Effector CD8-positive, alpha-beta T cell (primary cell): ENCODE data around the gene DNAAF3.

Source experiments
- DNase-seq: peaks from one replicate; lab custom pipeline; 2025; lab: John Stamatoyannopoulos, UW

The DNAAF3 gene

GRCh38 chr19:55116232-55116858 lies 50.1 kb downstream of the DNAAF3 start:
- DNase-seq: peak; percentile 27

- no peak for DNase-seq
Measured at GRCh38 chr19:55115446-55116065, 50.9 kb downstream of the DNAAF3 start.

GRCh38 chr19:55114566-55115145 lies 51.8 kb downstream of the DNAAF3 start:
- no peak for DNase-seq

GRCh38 chr19:55113570-55114039 lies 52.8 kb downstream of the DNAAF3 start:
- no peak for DNase-seq

GRCh38 chr19:55112777-55113569 lies 53.4 kb downstream of the DNAAF3 start:
- no peak for DNase-seq

- DNase-seq: no peak
Measured at GRCh38 chr19:55112246-55112776, 54.1 kb downstream of the DNAAF3 start.

GRCh38 chr19:55111238-55111831 lies 55.1 kb downstream of the DNAAF3 start:
- DNase-seq: no peak

GRCh38 chr19:55109527-55110291 lies 56.7 kb downstream of the DNAAF3 start:
- no peak for DNase-seq
